MV-4-11 (cell line): ENCODE measurements around the gene CSK.

ENCODE experiments used
- DNase-seq: peaks from one replicate; lab custom pipeline; 2025; lab: John Stamatoyannopoulos, UW

CSK gene

GRCh38 chr15:74781431-74782258 lies at the start of gene CSK:
TSS of gene CSK (plus strand) at chr15:74782080. CDS start at chr15:74798298, 16,218 bp downstream.
- DNase-seq, result peak; percentile 61

DNA sequence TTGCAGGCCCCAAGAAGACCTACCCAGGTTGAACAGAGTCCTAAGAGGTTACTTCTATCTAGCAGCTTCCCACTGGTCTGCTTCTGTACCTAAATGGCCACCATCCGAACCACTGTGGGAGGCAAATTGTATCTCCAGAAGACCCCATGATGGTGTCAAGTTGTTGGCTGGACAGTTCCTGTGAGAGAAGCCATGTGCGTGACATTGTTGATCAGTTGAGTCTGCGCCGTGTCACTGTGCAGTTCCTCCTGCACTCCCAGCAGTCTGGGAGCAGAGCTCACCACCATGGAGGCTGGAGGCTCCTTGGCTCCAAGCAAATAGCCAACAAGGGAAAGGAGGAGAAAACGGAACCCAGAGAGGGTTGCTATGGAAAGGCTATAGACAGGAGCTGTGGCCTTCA lies 49.0 kb upstream of the CSK start:
- no peak for DNase-seq

DNA sequence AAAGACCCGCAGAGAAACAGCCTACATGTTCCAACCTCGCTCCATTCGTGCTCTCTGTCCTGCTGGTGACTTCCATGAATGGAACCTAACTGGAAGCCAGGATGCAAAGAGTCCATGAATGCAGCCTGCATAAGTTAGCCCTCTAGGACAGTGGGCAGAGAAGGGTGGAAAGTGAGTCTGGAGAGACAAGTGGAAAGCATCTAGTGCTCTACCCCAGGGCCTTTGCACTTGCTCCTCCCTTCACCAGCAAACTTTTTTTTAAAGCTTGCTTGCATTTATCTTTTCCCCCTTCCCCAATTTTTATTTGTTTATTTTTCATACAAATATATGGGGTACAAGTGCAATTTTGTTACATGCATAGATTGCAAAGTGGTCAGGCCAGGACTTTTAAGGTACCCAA lies 48.6 kb upstream of the CSK start:
- DNase-seq, result no peak

GRCh38 chr15:74735305-74735704 lies 46.6 kb upstream of the CSK start:
- no peak for DNase-seq

DNA sequence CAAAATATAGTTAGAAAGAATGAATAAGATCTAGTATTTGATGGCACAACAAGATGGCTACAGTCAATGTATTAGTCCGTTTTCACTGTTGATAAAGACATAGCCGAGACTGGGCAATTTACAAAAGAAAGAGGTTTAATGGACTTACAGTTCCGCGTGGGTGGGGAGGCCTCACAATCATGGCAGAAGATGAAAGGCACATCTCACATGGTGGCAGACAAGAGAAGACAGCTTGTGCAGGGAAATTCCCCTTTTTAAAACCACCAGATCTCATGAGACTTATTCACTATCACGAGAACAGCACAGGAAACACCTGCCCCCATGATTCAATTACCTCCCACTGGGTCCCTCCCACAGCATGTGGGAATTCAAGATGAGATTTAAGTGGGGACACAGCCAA lies 43.6 kb upstream of the CSK start:
- DNase-seq, result peak; percentile 19

DNA sequence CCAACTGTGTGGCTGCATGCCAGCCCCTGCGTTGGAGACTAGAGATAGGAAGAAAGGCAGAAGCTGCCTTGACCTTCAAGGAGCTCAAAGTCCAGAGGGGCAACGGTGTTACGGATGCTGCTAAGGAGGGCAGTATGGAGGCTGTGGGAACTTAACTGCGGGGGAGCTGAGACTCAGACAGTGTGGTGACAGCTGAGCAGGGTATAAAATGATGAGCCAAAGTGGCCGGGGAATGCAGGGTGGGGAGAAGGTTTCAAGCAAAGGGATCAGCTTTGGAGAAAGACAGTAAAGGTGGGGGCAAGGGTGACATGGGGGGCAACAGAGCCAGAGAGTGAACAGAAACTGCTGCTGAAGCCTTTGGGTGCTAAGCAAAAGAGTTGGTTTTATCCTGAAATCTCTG lies 39.5 kb upstream of the CSK start:
- DNase-seq, result no peak

- DNase-seq, result no peak
Observed at GRCh38 chr15:74746389-74746788, 35.5 kb upstream of the CSK start.

DNA sequence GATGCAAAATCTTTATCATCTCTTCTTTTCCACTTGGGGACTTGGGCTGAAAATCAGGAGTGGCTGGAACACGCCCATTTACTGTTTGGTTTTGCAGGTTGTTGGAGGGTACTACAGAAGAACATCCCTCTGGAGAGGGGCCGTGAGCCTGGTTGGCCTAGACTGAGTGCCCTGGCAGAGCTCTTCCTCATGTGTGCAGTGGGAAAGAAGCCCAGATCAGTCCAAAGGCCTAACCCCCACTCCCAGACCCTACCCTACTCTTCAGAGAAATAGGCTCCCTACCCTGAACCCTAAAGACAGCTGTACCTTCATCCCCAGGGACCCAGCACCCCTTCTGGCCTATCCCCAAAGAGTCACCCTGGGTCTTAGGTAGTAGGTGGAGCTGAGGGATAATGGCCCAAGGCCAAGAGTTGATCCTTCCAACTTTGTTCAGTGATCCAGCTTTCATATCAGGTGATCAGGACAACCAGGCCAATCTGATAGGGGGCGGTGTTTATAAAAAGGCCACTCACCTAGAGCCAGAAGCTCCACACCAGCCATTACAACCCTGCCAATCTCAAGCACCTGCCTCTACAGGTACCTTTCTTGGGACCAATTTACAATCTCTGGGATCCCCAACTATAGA lies 33.4 kb upstream of the CSK start, which contains the start of gene CYP1A2:
Gene CYP1A2, plus strand, starts transcription at position 524 of the 625 bp plus-strand sequence. CDS start 894 bp downstream, outside the sequence.
- DNase-seq, result no peak

- no peak for DNase-seq
Observed at GRCh38 chr15:74749832-74750231, 32.0 kb upstream of the CSK start.

GRCh38 chr15:74750751-74751150 lies 31.1 kb upstream of the CSK start:
- no peak for DNase-seq

DNA sequence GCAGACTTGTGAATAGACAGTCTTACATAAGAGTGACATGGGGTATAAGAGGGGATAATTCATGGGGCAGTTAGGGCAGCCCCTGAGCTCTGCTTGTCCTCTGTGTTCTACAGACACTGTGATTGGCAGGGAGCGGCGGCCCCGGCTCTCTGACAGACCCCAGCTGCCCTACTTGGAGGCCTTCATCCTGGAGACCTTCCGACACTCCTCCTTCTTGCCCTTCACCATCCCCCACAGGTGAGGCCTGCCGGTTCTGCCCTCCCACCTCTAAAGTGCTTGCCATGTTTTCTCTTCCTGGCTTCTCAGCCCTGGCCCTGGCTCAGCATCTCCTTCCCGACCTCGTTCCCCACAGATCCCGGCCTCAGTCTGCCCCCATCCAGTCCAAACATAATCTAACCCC lies 29.9 kb upstream of the CSK start:
- DNase-seq, result no peak

GRCh38 chr15:74752531-74752930 lies 29.3 kb upstream of the CSK start:
- no peak for DNase-seq

GRCh38 chr15:74754593-74755215 lies 27.2 kb upstream of the CSK start:
- no peak for DNase-seq

GRCh38 chr15:74758736-74759135 lies 23.1 kb upstream of the CSK start:
- no peak for DNase-seq

DNA sequence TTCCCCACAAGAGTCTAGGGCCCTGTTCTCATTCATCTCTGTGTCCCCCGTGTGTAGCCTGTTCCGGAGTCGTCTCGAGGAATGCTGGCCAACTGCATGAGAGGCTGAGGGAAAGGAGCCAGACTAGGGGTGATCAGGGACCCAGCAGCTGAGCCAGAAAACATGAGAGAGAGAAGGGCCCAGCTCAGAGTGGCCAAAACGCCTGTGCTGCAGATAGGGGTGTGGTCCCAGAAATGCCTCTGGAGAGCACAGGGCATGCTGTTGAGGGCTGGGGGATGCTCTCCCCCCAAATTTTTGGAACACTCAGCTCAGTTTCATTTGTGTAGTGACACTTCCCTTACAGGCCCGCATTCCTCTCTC lies 19.1 kb upstream of the CSK start:
- no peak for DNase-seq

DNA sequence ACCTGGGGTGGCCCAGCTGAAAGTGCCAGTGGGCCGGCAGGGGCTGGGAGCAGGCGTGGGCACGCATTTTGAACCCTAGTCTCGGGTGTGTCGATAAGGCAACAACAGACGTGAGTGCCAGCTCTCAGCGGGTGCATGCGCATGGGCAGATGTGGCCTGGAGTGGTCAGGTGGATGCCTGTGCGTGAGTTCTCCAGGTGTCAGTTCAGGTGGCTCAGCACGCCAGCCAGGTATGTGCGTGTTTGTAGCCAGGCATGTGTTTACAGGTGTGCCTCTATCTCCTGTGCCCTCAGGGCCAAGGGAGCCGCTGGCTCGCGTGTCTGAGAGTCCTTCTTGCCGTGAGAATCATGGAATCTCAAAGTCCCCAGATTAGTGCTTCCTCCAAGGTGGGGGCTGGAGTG lies 18.5 kb upstream of the CSK start:
- no peak for DNase-seq

DNA sequence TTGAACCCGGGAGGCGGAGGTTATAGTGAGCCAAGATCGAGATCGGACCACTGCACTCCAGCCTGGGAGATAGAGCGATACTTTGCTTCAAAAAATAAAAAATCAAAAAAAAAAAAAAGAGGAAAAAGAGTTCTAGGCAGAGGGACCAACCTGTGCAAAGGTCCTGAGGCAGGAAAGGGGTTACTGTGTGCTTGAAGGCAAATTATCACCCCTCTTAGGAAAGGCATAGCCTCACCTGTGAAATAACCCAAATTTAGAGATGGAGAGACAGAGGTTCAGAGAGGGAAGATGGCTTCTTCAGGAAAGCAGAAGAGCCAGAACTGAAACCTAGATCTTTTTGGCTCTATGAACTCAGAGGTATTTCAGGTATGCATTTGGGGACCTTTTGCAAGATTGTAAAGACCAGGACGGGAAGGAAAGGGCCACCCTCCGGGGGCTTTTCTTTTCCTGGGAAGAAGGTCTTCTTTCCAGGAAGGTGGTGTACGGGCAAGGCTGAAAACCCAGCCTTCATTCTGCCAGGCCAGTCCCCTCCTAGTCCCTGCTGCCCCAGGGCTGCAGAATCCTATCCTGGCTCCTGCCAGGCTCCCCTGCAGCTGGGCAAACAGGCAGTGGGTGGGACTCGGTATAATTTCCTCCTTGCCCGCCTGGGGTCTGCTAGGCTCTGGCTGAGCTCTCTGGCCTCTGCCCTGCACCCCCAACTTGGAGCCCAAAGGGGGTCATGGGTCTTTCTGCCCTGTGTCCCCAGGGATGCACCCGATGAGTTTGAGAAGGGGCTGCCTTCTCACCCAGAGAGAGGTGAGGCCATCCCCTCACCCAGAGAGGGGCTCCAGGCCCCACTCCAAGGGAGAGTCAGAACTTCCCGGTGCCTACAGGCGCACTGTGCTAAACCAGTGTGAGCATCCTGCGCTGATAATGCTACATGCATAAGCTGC lies 14.4 kb upstream of the CSK start:
- DNase-seq, result no peak

GRCh38 chr15:74768099-74768770 lies 13.6 kb upstream of the CSK start:
- no peak for DNase-seq

DNA sequence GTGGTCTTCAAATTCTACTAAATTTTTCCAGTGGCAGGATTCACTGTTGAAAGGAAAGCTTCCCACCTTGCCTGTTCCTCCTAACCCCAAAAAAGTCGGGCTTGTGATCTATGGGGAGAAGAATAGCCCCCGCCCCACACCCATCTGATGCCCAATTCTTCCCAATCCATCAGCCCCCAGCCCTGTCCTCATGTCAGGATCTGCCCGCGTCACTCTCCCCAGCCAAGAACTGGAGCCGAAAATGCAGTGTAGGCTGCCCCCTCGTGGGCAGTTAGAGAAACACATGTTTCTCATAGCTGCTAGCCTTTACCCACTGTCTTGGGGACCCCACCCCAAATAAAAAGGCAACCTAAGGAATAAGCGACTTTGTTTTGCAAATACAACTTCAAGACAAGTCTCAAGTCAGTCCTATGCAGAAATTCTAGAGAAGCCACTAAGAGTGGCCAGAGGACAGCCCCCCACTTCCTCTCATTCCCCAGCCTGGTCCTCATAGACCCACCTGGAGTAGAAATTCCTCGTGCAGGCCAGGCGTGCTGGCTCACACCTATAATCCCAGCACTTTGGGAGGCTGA lies 13.0 kb upstream of the CSK start:
- peak; percentile 37 for DNase-seq

DNA sequence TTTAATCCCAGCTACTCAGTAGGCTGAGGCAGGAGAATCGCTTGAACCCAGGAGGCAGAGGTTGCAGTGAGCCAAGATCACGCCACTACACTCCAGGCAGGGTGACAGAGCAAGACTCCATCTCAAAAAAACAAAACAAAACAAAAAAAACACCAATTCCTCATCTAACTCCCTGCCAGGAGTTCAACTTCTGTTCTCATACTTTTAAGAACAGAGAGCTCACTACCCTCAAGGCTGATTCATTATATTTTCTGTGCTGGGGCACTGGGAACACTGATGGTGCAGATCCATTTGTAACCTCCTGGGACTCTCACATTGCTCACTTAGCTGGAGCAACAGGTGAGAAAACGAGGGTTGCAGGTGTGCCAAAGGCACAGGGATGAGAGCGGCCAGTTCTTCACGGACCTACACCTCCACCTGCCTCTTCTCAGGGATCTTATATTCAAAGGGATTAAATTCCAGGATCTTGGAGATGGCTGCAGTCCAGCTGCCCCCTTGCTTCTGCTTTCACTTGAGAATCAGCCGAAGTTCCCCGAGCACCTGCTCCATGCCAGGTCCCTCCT lies 12.3 kb upstream of the CSK start:
- no peak for DNase-seq
